Stimulated activated naive B cell treated with anti-CD40 and anti-IgM and Interleukin-4, amounts not matched to agents 10 μg/mL and 1 μg/mL and 100 μg/mL, for 72 hours (primary cell): Measurements from ENCODE around the gene KDM5C.

Experiments
- ATAC-seq, 2 donors: fragments of 150-1000 bp; cut with Tn5 transposase; replicated peaks; 2 replicates each; pipeline ENCODE4 v1.10.0; 2021; ENCODE audit warnings: moderate library complexity in 1 of 2
- DNase-seq: peaks from one replicate; pipeline ENCODE4 v3.0.0; 2021
- H3K27ac Mint-ChIP-seq: one replicate; pipeline ENCODE4 v1.8.0; 2022; ENCODE audit warnings: mild to moderate bottlenecking, mixed read lengths
- H3K27me3 Mint-ChIP-seq, 2 donors: one replicate each; pipeline ENCODE4 v1.8.0; 2022; ENCODE audit warnings: mixed read lengths in 2 of 2
- H3K36me3 Mint-ChIP-seq, 2 donors: one replicate each; pipeline ENCODE4 v1.8.0; 2022; ENCODE audit warnings: mixed read lengths in 2 of 2, mild to moderate bottlenecking in 1 of 2
- H3K4me1 Mint-ChIP-seq, 2 donors: one replicate each; pipeline ENCODE4 v1.8.0; 2022; ENCODE audit warnings: mixed read lengths in 2 of 2, mild to moderate bottlenecking in 1 of 2
- H3K4me3 Mint-ChIP-seq, 2 donors: one replicate each; pipeline ENCODE4 v1.8.0; 2022; ENCODE audit warnings: mild to moderate bottlenecking in 2 of 2, mixed read lengths in 2 of 2, moderate library complexity in 1 of 2
- H3K9me3 Mint-ChIP-seq, 2 donors: one replicate each; pipeline ENCODE4 v1.8.0; 2022; ENCODE audit warnings: mixed read lengths in 2 of 2, mild to moderate bottlenecking in 1 of 2

The KDM5C gene

DNA sequence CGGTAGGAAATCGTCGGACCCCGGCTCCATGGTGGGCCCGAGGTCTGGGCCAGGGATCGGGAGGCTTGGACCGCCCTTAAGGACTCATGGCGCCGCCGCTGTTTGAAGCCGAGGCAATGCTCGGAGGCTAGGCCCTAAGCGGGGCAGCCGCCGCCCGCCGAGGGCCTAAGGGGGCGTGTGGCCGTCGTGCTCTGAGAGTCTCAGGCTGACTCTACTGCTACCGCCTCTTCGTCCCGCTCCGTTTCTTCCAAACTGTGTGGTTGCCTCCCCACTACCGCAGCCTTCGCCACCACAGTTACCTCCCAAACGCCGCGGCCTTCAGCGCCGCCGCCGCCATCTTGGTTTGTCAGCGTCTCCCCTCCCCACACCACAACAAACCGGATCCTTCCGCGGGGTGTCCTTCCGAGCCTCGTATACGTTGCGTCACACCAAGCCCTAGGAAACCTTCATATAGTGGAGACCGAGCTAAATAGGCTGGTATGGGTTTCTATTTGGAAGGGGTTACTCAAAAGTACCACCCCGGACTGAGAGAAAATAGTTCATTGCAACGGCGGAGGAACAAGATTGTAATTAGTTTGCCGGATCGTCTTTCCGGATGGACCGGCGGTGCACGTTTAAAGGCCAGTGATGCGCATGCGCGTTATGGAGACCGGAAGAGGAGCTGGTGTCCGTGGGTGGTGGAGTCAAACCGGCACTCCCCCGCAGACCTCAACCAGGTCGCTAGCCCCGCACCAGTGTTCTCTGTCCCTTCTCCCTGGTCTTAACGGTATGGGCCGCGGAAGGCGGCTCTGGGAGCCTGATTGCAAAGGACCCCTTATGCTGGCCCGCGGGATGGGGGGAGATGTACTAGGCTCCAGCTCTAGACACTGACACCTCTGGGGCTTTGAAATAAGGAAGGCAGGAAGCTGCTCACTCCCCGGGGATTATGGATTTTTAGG lies at the start of gene KDM5C:
Gene KDM5C, minus strand, starts transcription at position 348 of the 938 bp plus-strand sequence. Its CDS starts 318 bp downstream, at position 30.
- Mint-ChIP-seq H3K36me3 (peaks cover 7 to 34% of the 10 kb centered on the region in 2 donors), H3K4me3 (peak within 1 kb of the TSS; percentile 94), H3K27ac (peak within 1 kb of the TSS; percentile 99), H3K27me3 (peaks cover 0 to 4% of the 10 kb centered on the region in 2 donors), H3K4me1 (peaks cover 17 to 27% of the 10 kb centered on the region in 2 donors), H3K9me3 (no peaks in the 10 kb centered on the region)
- DNase-seq: peak; percentile 90
- ATAC-seq: peak; percentile 85 to 88

- ATAC-seq (no peak), DNase-seq (no peak)
- Mint-ChIP-seq H3K27ac (no peak overlapping the region), H3K4me1 (no peaks in the 10 kb centered on the region), H3K27me3 (no peaks in the 10 kb centered on the region), H3K4me3 (no peak overlapping the region), H3K9me3 (no peaks in the 10 kb centered on the region), H3K36me3 (no peaks in the 10 kb centered on the region)
Measured at GRCh38 chrX:53272808-53273337, 47.9 kb upstream of the KDM5C start.

DNA sequence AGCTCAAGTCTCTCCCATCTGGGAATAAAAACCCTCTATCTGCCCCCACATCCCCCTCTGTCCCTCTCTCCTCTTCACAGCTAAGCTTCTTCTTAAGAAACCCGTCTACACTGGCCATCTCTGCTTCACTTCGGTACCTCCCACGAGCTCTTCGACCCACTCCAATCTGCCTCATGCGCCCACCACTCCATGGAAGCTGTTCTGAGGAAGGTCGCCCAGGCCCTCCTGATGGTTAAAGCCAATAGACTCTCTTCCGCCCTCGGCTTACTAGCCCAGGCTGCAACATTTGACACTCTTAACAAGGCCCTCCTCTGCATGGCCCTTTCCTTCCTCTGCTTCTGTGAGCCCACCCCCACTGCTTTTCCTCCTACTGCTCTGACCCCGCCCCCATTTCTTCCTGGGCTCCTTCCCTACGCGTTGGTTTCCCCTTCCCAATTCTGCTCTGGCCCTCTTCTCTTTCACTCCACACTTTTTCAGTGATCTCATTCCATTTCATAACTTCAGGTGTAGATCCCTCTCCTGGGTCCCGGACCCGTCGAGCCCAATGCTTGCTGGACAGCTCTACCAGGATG lies 44.6 kb upstream of the KDM5C start:
- no peak for DNase-seq
- Mint-ChIP-seq H3K4me1 (no peaks in the 10 kb centered on the region), H3K9me3 (no peaks in the 10 kb centered on the region), H3K36me3 (no peaks in the 10 kb centered on the region), H3K4me3 (no peak overlapping the region), H3K27me3 (peaks cover 2 to 12% of the 10 kb centered on the region in 2 donors), H3K27ac (no peak overlapping the region)
- no peak for ATAC-seq

GRCh38 chrX:53268173-53268572 lies 43.2 kb upstream of the KDM5C start:
- no peaks in the 10 kb centered on the region for H3K9me3 Mint-ChIP-seq
- H3K4me3 Mint-ChIP-seq: no peak overlapping the region
- ATAC-seq (no peak), DNase-seq (no peak)
- no peaks in the 10 kb centered on the region for H3K36me3 Mint-ChIP-seq
- H3K27ac Mint-ChIP-seq: no peak overlapping the region
- H3K4me1 Mint-ChIP-seq: peaks cover 8 to 11% of the 10 kb centered on the region in 2 donors
- H3K27me3 Mint-ChIP-seq: peaks cover 7 to 25% of the 10 kb centered on the region in 2 donors

- Mint-ChIP-seq H3K4me3 (no peak overlapping the region), H3K9me3 (no peaks in the 10 kb centered on the region), H3K27ac (no peak overlapping the region), H3K36me3 (no peaks in the 10 kb centered on the region), H3K4me1 (peaks cover 15% of the 10 kb centered on the region in 2 donors), H3K27me3 (peaks cover 7 to 30% of the 10 kb centered on the region in 2 donors)
- ATAC-seq: no peak
- no peak for DNase-seq
Measured at GRCh38 chrX:53266914-53267313, 41.9 kb upstream of the KDM5C start.

GRCh38 chrX:53265771-53266574 lies 41.0 kb upstream of the KDM5C start:
- ATAC-seq (no peak), DNase-seq (no peak)
- H3K36me3 Mint-ChIP-seq: no peaks in the 10 kb centered on the region

DNA sequence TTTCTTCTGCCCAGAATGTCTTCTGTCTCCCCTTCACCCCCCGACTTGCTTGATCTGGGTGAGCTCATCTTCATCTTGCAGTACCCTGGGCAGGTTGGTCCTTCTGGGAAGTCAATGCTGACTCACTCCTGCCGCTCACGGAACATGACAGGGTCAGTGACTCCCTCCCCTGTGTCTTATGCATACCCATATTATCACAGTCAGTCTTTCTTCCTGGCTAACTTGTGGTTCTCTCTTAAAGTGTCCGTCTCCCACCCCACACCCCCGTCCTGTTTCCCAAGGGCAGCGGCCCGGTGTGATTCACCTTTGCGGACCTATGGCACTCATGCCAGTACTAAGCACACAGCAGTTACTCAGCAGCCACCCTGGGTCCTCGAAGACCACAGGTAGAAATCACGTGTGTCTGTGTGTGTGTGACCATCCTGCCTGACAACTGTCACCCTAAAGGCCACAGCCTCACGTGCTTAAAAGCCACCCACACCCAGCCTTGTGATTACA lies 38.6 kb upstream of the KDM5C start:
- no peaks in the 10 kb centered on the region for H3K36me3 Mint-ChIP-seq
- H3K27me3 Mint-ChIP-seq: peaks cover 7 to 46% of the 10 kb centered on the region in 2 donors
- DNase-seq: no peak
- no peak overlapping the region for H3K27ac Mint-ChIP-seq
- ATAC-seq: peak; percentile 33 to 58
- H3K4me3 Mint-ChIP-seq: no peak overlapping the region
- H3K4me1 Mint-ChIP-seq: peaks cover 18 to 20% of the 10 kb centered on the region in 2 donors
- H3K9me3 Mint-ChIP-seq: no peaks in the 10 kb centered on the region

More at GRCh38 chrX:53265771-53266574, 41.0 kb upstream of the KDM5C start:
- peaks cover 18 to 20% of the 10 kb centered on the region in 2 donors for H3K4me1 Mint-ChIP-seq
- no peak overlapping the region for H3K27ac Mint-ChIP-seq
- peaks cover 7 to 37% of the 10 kb centered on the region in 2 donors for H3K27me3 Mint-ChIP-seq
- H3K4me3 Mint-ChIP-seq: no peak overlapping the region
- no peaks in the 10 kb centered on the region for H3K9me3 Mint-ChIP-seq

GRCh38 chrX:53262918-53263394 lies 37.9 kb upstream of the KDM5C start:
- H3K27me3 Mint-ChIP-seq: peaks cover 7 to 49% of the 10 kb centered on the region in 2 donors
- H3K4me1 Mint-ChIP-seq: peaks cover 18 to 20% of the 10 kb centered on the region in 2 donors
- H3K4me3 Mint-ChIP-seq: no peak overlapping the region
- ATAC-seq (peak; percentile 25 to 38), DNase-seq (no peak)
- H3K9me3 Mint-ChIP-seq: no peaks in the 10 kb centered on the region
- no peak overlapping the region for H3K27ac Mint-ChIP-seq
- H3K36me3 Mint-ChIP-seq: no peaks in the 10 kb centered on the region

- peaks cover 7 to 55% of the 10 kb centered on the region in 2 donors for H3K27me3 Mint-ChIP-seq
- H3K4me1 Mint-ChIP-seq: peaks cover 18 to 20% of the 10 kb centered on the region in 2 donors
- DNase-seq (no peak), ATAC-seq (no peak)
- H3K4me3 Mint-ChIP-seq: no peak overlapping the region
- no peaks in the 10 kb centered on the region for H3K36me3 Mint-ChIP-seq
- H3K27ac Mint-ChIP-seq: no peak overlapping the region
- no peaks in the 10 kb centered on the region for H3K9me3 Mint-ChIP-seq
Measured at GRCh38 chrX:53262189-53262917, 37.3 kb upstream of the KDM5C start.

DNA sequence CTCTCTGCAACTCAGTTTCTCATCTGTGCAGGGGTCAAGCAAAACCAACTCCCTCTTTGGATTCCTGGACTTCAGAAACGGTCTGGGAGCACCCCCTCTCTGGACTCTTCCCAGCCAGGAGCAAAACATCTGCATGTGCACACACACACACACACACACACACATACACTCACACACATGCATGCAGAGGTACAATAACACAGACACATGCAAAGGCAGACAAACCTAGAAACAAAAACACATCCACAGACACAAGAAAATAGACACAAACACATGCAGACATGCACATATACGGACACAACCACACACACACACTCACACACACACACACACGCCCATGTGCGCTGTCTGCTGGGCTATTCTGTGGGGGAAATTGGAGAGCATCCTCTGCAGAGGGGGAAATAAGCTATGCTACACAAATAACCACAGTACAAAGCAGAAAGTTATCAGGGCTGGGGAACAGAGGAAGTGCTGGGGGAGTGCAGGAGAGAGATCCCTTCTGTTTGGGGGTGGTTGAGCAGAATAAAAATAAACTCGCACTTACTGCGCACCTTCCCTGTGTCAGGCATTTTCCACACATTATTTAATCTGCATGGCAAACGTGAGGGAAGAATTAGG lies 36.5 kb upstream of the KDM5C start:
- ATAC-seq: peak; percentile 38 to 47
- no peaks in the 10 kb centered on the region for H3K9me3 Mint-ChIP-seq
- H3K27me3 Mint-ChIP-seq: peaks cover 7 to 58% of the 10 kb centered on the region in 2 donors
- no peak overlapping the region for H3K27ac Mint-ChIP-seq
- DNase-seq: no peak
- H3K4me3 Mint-ChIP-seq: no peak overlapping the region
- no peaks in the 10 kb centered on the region for H3K36me3 Mint-ChIP-seq
- peaks cover 18 to 20% of the 10 kb centered on the region in 2 donors for H3K4me1 Mint-ChIP-seq

GRCh38 chrX:53260836-53261235 lies 35.8 kb upstream of the KDM5C start:
- Mint-ChIP-seq H3K9me3 (no peaks in the 10 kb centered on the region), H3K4me1 (peaks cover 18 to 20% of the 10 kb centered on the region in 2 donors), H3K27ac (no peak overlapping the region), H3K27me3 (peaks cover 7 to 52% of the 10 kb centered on the region in 2 donors), H3K4me3 (no peak overlapping the region), H3K36me3 (no peaks in the 10 kb centered on the region)
- ATAC-seq: no peak
- no peak for DNase-seq

DNA sequence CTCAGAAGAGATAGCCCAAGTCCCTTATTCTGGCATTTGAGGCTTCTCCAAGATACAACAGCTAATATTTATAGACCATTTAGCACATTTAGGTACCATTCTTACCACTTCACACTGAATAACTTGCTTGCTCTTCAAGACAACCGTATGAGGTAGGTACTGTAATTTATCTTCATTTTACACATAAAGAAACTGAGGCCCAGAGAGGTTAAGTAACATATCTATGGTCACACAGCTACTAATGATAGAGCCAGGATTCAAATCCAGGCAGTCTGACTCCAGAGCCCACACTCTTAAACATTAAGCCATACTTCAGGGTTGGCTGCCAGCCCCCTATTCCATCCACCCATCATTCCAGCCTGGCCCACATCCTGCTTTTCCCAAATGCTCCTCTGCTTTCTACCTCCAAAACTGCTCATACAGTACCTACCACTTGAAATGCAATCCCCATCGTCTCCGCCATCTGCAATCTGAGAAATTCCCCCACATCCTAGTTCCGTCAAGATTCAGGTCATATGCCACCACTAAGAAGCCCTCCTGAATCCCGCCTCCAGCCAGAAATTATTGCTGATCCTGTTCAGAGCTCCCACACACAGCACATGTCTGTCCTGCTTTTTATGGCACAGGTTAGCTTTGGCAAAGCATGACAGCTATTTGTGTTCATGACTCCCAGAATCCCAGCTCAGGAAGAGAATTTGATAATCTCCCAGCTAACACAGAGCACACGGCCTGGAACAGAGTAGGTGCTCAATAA lies 32.8 kb upstream of the KDM5C start:
- H3K9me3 Mint-ChIP-seq: no peaks in the 10 kb centered on the region
- H3K27me3 Mint-ChIP-seq: peaks cover 0 to 34% of the 10 kb centered on the region in 2 donors
- H3K4me1 Mint-ChIP-seq: peaks cover 8 to 9% of the 10 kb centered on the region in 2 donors
- no peak overlapping the region for H3K27ac Mint-ChIP-seq
- no peak for ATAC-seq
- DNase-seq: no peak
- no peaks in the 10 kb centered on the region for H3K36me3 Mint-ChIP-seq
- H3K4me3 Mint-ChIP-seq: no peak overlapping the region
